ENCODE data around the gene XPA. TPM values are rescaled to one million over a fixed set of nuclear protein-coding genes. Genes with fewer than 3 reads are reported as not detected.

XPA gene
- total and polyA plus RNA-seq, 2 of the 8 experiments (the other 6 are each of a cell fraction or from before 2014, with no cell fraction given), result 0.24 to 2.6 TPM

GRCh38 chr9:97714435-97714834 is 17.3 kb upstream of the XPA start:
- no peak overlapping the region for H3K18ac ChIP-seq (ENCODE audit: extremely low read depth, low read length)
- no peaks in the 10 kb centered on the region for H3K9me3 ChIP-seq (ENCODE audit: insufficient read depth in 2 of 2, low read depth in 1 of 2, low read length in 1 of 2)
- H2AK5ac ChIP-seq (ENCODE audit: low read depth, low read length), result no peak overlapping the region
- 79% methylated on average over 3 of the region's 3 CpGs; no CpG with 5 or more reads in 1 of the 2 experiments for WGBS, 2 experiments (ENCODE audit: extremely low coverage in 1 of 2, insufficient coverage in 1 of 2, insufficient read length in 1 of 2, insufficient replicate concordance in 2 of 2, low coverage in 1 of 2, low lambda C conversion rate in 2 of 2, missing lambda C conversion rate in 1 of 2)
- no peak overlapping the region for H4K91ac ChIP-seq (replicated peaks; ENCODE audit: insufficient read length, low read length)
- no peak overlapping the region for H2BK5ac ChIP-seq (ENCODE audit: low read depth, low read length)
- H3K4me1 ChIP-seq (replicated peaks in 1 of 4; ENCODE audit: control insufficient read depth in 3 of 4, insufficient read depth in 4 of 4, low read length in 3 of 4), result peaks cover 0 to 9% (median 1%) of the 10 kb centered on the region in 4 experiments; a peak in 3 of 7 replicates
- no peak overlapping the region for H2BK20ac ChIP-seq (ENCODE audit: low read length)
- no peak overlapping the region for H4K5ac ChIP-seq (ENCODE audit: insufficient read length, low read depth, low read length)
- no peaks in the 10 kb centered on the region for H3K36me3 ChIP-seq (ENCODE audit: control insufficient read depth in 2 of 4, insufficient read depth in 4 of 4, low read length in 3 of 4)
- ChIA-PET POLR2A (ENCODE audit: partially characterized antibody) (no interaction called here), CTCF (ENCODE audit: partially characterized antibody) (interaction anchor here (0.7 to 2.0 kb wide), 7 partner anchors 9 to 886 kb away, joined by 3 to 6 read pairs (median 3); no protein-coding TSS in a partner anchor)
- H4K20me1 ChIP-seq (replicated peaks in 1 of 2; ENCODE audit: control insufficient read depth in 1 of 2, insufficient read depth in 2 of 2, low read length in 2 of 2), result peaks cover 0 to 2% of the 10 kb centered on the region in 2 experiments
- H2BK120ac ChIP-seq (replicated peaks; ENCODE audit: low read depth, low read length), result no peak overlapping the region
- H2BK15ac ChIP-seq (ENCODE audit: low read length), result no peak overlapping the region
- no peaks in the 10 kb centered on the region for H3K79me2 ChIP-seq (ENCODE audit: control insufficient read depth in 1 of 2, insufficient read depth in 2 of 2, low read length in 2 of 2)
- no peak overlapping the region for H3K4me2 ChIP-seq (ENCODE audit: insufficient read depth in 1 of 2, low read depth in 2 of 2, low read length in 2 of 2)
- FAIRE-seq (no peak), DNase-seq (ENCODE audit: low read depth in 1 of 2, low spot score in 2 of 2) (no peak)
- H3K27me3 ChIP-seq (replicated peaks in 1 of 4; ENCODE audit: control insufficient read depth in 3 of 4, extremely low read depth in 1 of 4, insufficient read depth in 3 of 4, low read length in 3 of 4), result 0 out of 7 replicates have a peak, but pooled peaks cover 0 to 1% (median 0%) of the 10 kb centered on the region in 4 experiments
- H3K27ac ChIP-seq (ENCODE audit: low read depth, low read length), result no peak overlapping the region
- H3K56ac ChIP-seq (replicated peaks; ENCODE audit: insufficient read length, low read depth, low read length), result no peak overlapping the region
- no peaks in the 10 kb centered on the region for H3K23me2 ChIP-seq (ENCODE audit: low read depth, low read length)
- H2BK12ac ChIP-seq (ENCODE audit: low read depth, low read length), result no peak overlapping the region
- no peaks in the 10 kb centered on the region for H3K79me1 ChIP-seq (ENCODE audit: low read depth, low read length)
- H4K8ac ChIP-seq (ENCODE audit: extremely low read depth, insufficient read depth, low read length), result no peak overlapping the region
- TF ChIP-seq ATF2 (IDR thresholded peaks at IDR 0.05; ENCODE audit: low read length) (no peak), MAFK (IDR thresholded peaks at IDR 0.05; ENCODE audit: low read depth, low read length) (no peak), BCL11A (IDR thresholded peaks at IDR 0.05; ENCODE audit: low read depth in 2 of 2, low read length in 2 of 2) (no peak), GTF2F1 (IDR thresholded peaks at IDR 0.05; ENCODE audit: borderline replicate concordance, low read depth, low read length) (no peak), TAF7 (optimal IDR thresholded peaks at IDR 0.05; ENCODE audit: borderline replicate concordance, low read depth, low read length) (no peak), BACH1 (IDR thresholded peaks at IDR 0.05; ENCODE audit: low read length) (no peak), RAD21 (IDR thresholded peaks at IDR 0.05 in 1 of 2, conservative IDR thresholded peaks at IDR 0.05 in 1 of 2; ENCODE audit: low read depth in 2 of 2, low read length in 2 of 2) (no peak), POU5F1 (IDR thresholded peaks at IDR 0.05; ENCODE audit: low read depth, low read length) (no peak), SIRT6 (IDR thresholded peaks at IDR 0.05; ENCODE audit: low read length) (no peak), CEBPB (IDR thresholded peaks at IDR 0.05; ENCODE audit: low read depth, low read length) (no peak), RBBP5 (IDR thresholded peaks at IDR 0.05; ENCODE audit: borderline replicate concordance, low read depth, low read length) (no peak), FOSL1 (IDR thresholded peaks at IDR 0.05; ENCODE audit: insufficient read depth, low read depth, low read length) (no peak)
- no peak overlapping the region for H3K14ac ChIP-seq (ENCODE audit: insufficient read length)
- H3K23ac ChIP-seq (ENCODE audit: insufficient read length), result no peak overlapping the region
- H3K9ac ChIP-seq (replicated peaks in 1 of 4; ENCODE audit: extremely low read depth in 1 of 4, low read depth in 3 of 4, low read length in 3 of 4), result no peak overlapping the region
- no peak overlapping the region for H2AFZ ChIP-seq (ENCODE audit: low read length)
- no peak overlapping the region for H3K4ac ChIP-seq (replicated peaks; ENCODE audit: insufficient read length, low read depth, low read length)
- no peak overlapping the region for H3K4me3 ChIP-seq (ENCODE audit: extremely low read depth in 1 of 4, insufficient read depth in 2 of 4, low read depth in 3 of 4, low read length in 4 of 4)
